Measurements from ENCODE around the gene DHRS7C. TPM values are rescaled to one million over a fixed set of nuclear protein-coding genes. Genes with fewer than 3 reads are reported as not detected.

The DHRS7C gene
- total and polyA plus RNA-seq, 2 donors (not counting 1 experiment from before 2014, with no cell fraction given), result not detected

DNA sequence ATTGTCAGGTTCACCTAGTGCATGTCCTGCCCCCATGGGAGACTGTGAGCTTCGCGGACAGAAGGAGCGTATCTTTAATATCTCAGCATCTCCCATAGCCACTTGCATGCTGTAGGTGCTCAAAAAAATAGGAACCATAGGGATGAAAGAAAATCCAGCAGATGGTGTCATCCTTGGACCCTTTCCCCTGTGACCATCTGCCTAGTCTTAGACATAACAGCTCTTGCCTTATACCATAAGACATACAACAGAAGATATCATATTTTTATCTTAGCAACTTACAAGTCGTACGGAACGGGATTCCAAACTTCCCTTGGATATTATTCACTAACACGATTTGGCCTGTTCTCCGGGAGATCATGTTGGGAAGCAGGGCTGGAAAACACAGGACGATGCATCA is 14.5 kb downstream of the DHRS7C start:
- H3K27me3 Mint-ChIP-seq, result peaks cover 12% of the 10 kb centered on the region
- intact Hi-C loops (cut with micrococcal nuclease), result no loop called here
- no peaks in the 10 kb centered on the region for H3K9me3 ChIP-seq (ENCODE audit: control extremely low read depth in 1 of 3, control insufficient read depth in 2 of 3, insufficient read depth in 1 of 3, low read length in 2 of 3)
- no peak for DNase-seq
- H3K9ac ChIP-seq (ENCODE audit: low read length), result no peak overlapping the region
- H4K20me1 ChIP-seq (ENCODE audit: control insufficient read depth, insufficient read depth, low read length, poor library complexity, severe bottlenecking), result no peaks in the 10 kb centered on the region
- H3K79me2 ChIP-seq (ENCODE audit: control insufficient read depth, insufficient read depth, low read length), result no peaks in the 10 kb centered on the region
- WGBS (ENCODE audit: insufficient coverage), result 99% methylated on average over 9 of the region's 9 CpGs
- POLR2A ChIA-PET, result no interaction called here
- ATAC-seq (ENCODE audit: low read depth), result no peak
- no peaks in the 10 kb centered on the region for H3K36me3 ChIP-seq (replicated peaks in 1 of 2; ENCODE audit: control extremely low read depth in 1 of 2, control insufficient read depth in 1 of 2, extremely low read depth in 1 of 2, insufficient read depth in 2 of 2, low read length in 1 of 2)
- no peak overlapping the region for H3K4me3 Mint-ChIP-seq
- no peak overlapping the region for H3K4me3 ChIP-seq (ENCODE audit: control extremely low read depth in 1 of 5, extremely low read depth in 1 of 5, insufficient read depth in 1 of 5, low read depth in 2 of 5, low read length in 4 of 5)
- TF ChIP-seq, protein P1, sequence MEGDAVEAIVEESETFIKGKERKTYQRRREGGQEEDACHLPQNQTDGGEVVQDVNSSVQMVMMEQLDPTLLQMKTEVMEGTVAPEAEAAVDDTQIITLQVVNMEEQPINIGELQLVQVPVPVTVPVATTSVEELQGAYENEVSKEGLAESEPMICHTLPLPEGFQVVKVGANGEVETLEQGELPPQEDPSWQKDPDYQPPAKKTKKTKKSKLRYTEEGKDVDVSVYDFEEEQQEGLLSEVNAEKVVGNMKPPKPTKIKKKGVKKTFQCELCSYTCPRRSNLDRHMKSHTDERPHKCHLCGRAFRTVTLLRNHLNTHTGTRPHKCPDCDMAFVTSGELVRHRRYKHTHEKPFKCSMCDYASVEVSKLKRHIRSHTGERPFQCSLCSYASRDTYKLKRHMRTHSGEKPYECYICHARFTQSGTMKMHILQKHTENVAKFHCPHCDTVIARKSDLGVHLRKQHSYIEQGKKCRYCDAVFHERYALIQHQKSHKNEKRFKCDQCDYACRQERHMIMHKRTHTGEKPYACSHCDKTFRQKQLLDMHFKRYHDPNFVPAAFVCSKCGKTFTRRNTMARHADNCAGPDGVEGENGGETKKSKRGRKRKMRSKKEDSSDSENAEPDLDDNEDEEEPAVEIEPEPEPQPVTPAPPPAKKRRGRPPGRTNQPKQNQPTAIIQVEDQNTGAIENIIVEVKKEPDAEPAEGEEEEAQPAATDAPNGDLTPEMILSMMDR (IDR thresholded peaks at IDR 0.05), result no peak
- CTCF ChIA-PET, result no interaction called here
- H3K27ac ChIP-seq (ENCODE audit: low read length in 2 of 2), result no peak overlapping the region
- H3K9me3 Mint-ChIP-seq (ENCODE audit: insufficient read depth), result no peaks in the 10 kb centered on the region
- H3K4me1 ChIP-seq (ENCODE audit: control insufficient read depth in 2 of 2, insufficient read depth in 2 of 2, low read length in 2 of 2), result no peaks in the 10 kb centered on the region
- H3K27me3 ChIP-seq (replicated peaks in 1 of 4; ENCODE audit: control extremely low read depth in 1 of 4, control insufficient read depth in 3 of 4, insufficient read depth in 4 of 4, low read length in 3 of 4), result peaks cover 0 to 4% (median 2%) of the 10 kb centered on the region in 4 experiments
- H3K4me2 ChIP-seq (replicated peaks; ENCODE audit: low read depth, low read length, poor library complexity, severe bottlenecking), result no peak overlapping the region
- no peak overlapping the region for H3K27ac Mint-ChIP-seq
- no peak overlapping the region for H2AFZ ChIP-seq (ENCODE audit: insufficient read depth, low read depth, low read length, poor library complexity, severe bottlenecking)
- H3K4me1 Mint-ChIP-seq, result no peaks in the 10 kb centered on the region

DNA sequence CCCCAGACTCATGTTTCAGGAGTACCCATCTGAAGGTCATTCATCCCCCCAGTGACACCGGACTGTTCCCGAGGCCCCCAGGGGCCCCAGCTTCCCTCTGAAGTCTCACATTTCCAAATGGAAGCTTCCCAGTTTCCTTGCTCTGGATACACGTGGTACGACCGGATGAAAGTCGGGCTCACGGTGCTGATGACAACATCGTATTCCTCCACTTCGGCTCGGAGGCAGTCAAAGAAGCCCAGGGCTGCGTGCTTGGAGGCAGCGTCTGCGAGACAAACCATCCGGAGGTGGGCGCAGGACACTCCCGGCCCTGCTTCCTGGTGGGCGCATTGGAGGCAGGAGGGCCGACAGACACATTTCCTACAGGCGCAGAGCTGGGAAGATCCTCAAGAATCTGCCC is 18.7 kb downstream of the DHRS7C start:
- Histone ChIP-seq H2AFZ (ENCODE audit: insufficient read depth, low read depth, low read length, poor library complexity, severe bottlenecking) (no peak overlapping the region), H3K4me1 (ENCODE audit: control insufficient read depth in 2 of 2, insufficient read depth in 2 of 2, low read length in 2 of 2) (no peaks in the 10 kb centered on the region), H3K79me2 (ENCODE audit: control insufficient read depth, insufficient read depth, low read length) (no peaks in the 10 kb centered on the region), H3K36me3 (replicated peaks in 1 of 2; ENCODE audit: control extremely low read depth in 1 of 2, control insufficient read depth in 1 of 2, extremely low read depth in 1 of 2, insufficient read depth in 2 of 2, low read length in 1 of 2) (no peaks in the 10 kb centered on the region), H3K4me2 (replicated peaks; ENCODE audit: low read depth, low read length, poor library complexity, severe bottlenecking) (no peak overlapping the region), H3K27me3 (replicated peaks in 1 of 4; ENCODE audit: control extremely low read depth in 1 of 4, control insufficient read depth in 3 of 4, insufficient read depth in 4 of 4, low read length in 3 of 4) (peaks cover 0 to 4% (median 0%) of the 10 kb centered on the region in 4 experiments), H3K9ac (ENCODE audit: low read length) (no peak overlapping the region), H3K4me3 (ENCODE audit: control extremely low read depth in 1 of 5, extremely low read depth in 1 of 5, insufficient read depth in 1 of 5, low read depth in 2 of 5, low read length in 4 of 5) (no peak overlapping the region), H3K9me3 (ENCODE audit: control extremely low read depth in 1 of 3, control insufficient read depth in 2 of 3, insufficient read depth in 1 of 3, low read length in 2 of 3) (peaks cover 0 to 5% (median 0%) of the 10 kb centered on the region in 3 donors), H4K20me1 (ENCODE audit: control insufficient read depth, insufficient read depth, low read length, poor library complexity, severe bottlenecking) (no peaks in the 10 kb centered on the region), H3K27ac (ENCODE audit: low read length in 2 of 2) (no peak overlapping the region)
- Mint-ChIP-seq H3K27me3 (peaks cover 4% of the 10 kb centered on the region), H3K4me3 (no peak overlapping the region), H3K27ac (no peak overlapping the region), H3K4me1 (no peaks in the 10 kb centered on the region), H3K9me3 (ENCODE audit: insufficient read depth) (no peaks in the 10 kb centered on the region)
- ATAC-seq (ENCODE audit: low read depth), result no peak
- CTCF ChIA-PET, result no interaction called here
- intact Hi-C loops (cut with micrococcal nuclease), result no loop called here
- no peak for DNase-seq
- POLR2A ChIA-PET, result no interaction called here
- TF ChIP-seq, protein P1 (IDR thresholded peaks at IDR 0.05), result no peak
- TF ChIP-seq EZH2 (IDR thresholded peaks at IDR 0.05; ENCODE audit: borderline replicate concordance, insufficient read depth, low read depth, low read length, poor library complexity, severe bottlenecking), result no peak
- WGBS (ENCODE audit: insufficient coverage), result 90% methylated on average over 17 of the region's 19 CpGs
